HEK293T (cell line): ENCODE results near the gene CEP19.

Source experiments
- CTCF ChIA-PET: fragments of 350-600 bp; formaldehyde crosslinking; extraction: SDS; loops from one replicate; lab custom pipeline; 2021; ENCODE audit warnings: antibody characterized with exemption, inconsistent platforms; lab: Yijun Ruan, JAX
- POLR2A ChIA-PET: fragments of 350-600 bp; formaldehyde crosslinking; extraction: SDS; loops from one replicate; lab custom pipeline; 2020; ENCODE audit warnings: antibody characterized with exemption, inconsistent platforms; lab: Yijun Ruan, JAX
- DNase-seq: peaks from one replicate; pipeline ENCODE4 v3.0.0; 2012; ENCODE audit warnings: mixed read lengths; ENCODE audit errors: extremely low spot score
- ARNT ChIP-seq: fragments of 450-650 bp; IDR thresholded peaks from 2 replicates; pipeline ENCODE4 v1.6.1; 2017; ENCODE audit warnings: mild to moderate bottlenecking
- BHLHE40 ChIP-seq: fragments of 450-650 bp; IDR thresholded peaks from 2 replicates; pipeline ENCODE4 v1.6.1; 2016; ENCODE audit warnings: mild to moderate bottlenecking, moderate library complexity, borderline replicate concordance
- CTBP1 ChIP-seq: fragments of 450-650 bp; IDR thresholded peaks from 2 replicates; pipeline ENCODE4 v1.6.1; 2016; ENCODE audit warnings: borderline replicate concordance
- ELF4 ChIP-seq: fragments of 450-650 bp; IDR thresholded peaks from 2 replicates; pipeline ENCODE4 v1.6.1; 2017; ENCODE audit warnings: antibody characterized with exemption
- FOXA1 ChIP-seq: fragments of 450-650 bp; IDR thresholded peaks from 2 replicates; pipeline ENCODE4 v1.6.1; 2016; ENCODE audit warnings: mild to moderate bottlenecking
- FOXK2 ChIP-seq: fragments of 450-650 bp; IDR thresholded peaks from 2 replicates; pipeline ENCODE4 v1.6.1; 2016; ENCODE audit warnings: mild to moderate bottlenecking
- FOXM1 ChIP-seq: fragments of 450-650 bp; IDR thresholded peaks from 2 replicates; pipeline ENCODE4 v1.6.1; 2017; ENCODE audit warnings: mild to moderate bottlenecking, borderline replicate concordance
- HDGF ChIP-seq: fragments of 450-650 bp; IDR thresholded peaks from 2 replicates; pipeline ENCODE4 v1.6.1; 2017; ENCODE audit warnings: antibody characterized with exemption, borderline replicate concordance
- L3MBTL2 ChIP-seq: fragments of 450-650 bp; conservative IDR thresholded peaks from 2 replicates; pipeline ENCODE4 v1.6.1; 2016; ENCODE audit warnings: mild to moderate bottlenecking
- LEF1 ChIP-seq: fragments of 450-650 bp; IDR thresholded peaks from 2 replicates; pipeline ENCODE4 v1.6.1; 2017; ENCODE audit warnings: mild to moderate bottlenecking, borderline replicate concordance
- NFRKB ChIP-seq: fragments of 450-650 bp; IDR thresholded peaks from 2 replicates; pipeline ENCODE4 v1.6.1; 2016; ENCODE audit warnings: mild to moderate bottlenecking, moderate library complexity
- PKNOX1 ChIP-seq: fragments of 450-650 bp; IDR thresholded peaks from 2 replicates; pipeline ENCODE4 v1.6.1; 2016
- SP1 ChIP-seq: fragments of 450-650 bp; IDR thresholded peaks from 2 replicates; pipeline ENCODE4 v1.6.1; 2017
- SUZ12 ChIP-seq: fragments of 450-650 bp; IDR thresholded peaks from 2 replicates; pipeline ENCODE4 v1.6.1; 2016; ENCODE audit warnings: mild to moderate bottlenecking
- TARDBP ChIP-seq: fragments of 450-650 bp; IDR thresholded peaks from 2 replicates; pipeline ENCODE4 v1.6.1; 2016
- ZNF384 ChIP-seq: fragments of 450-650 bp; IDR thresholded peaks from 2 replicates; pipeline ENCODE4 v1.6.1; 2016

Gene CEP19

GRCh38 chr3:196684548-196685407, 27.3 kb downstream of the CEP19 start:
- TF ChIP-seq NFRKB (no peak), L3MBTL2 (no peak; the same call in 1 of the 2 replicates), TARDBP (no peak), ZNF384 (no peak)
- ChIA-PET POLR2A (no interaction called here), CTCF (interaction anchor here (0.7 to 1.9 kb wide), 3 partner anchors 11 to 79 kb away, joined by 3 to 6 read pairs (median 5); no protein-coding TSS in a partner anchor)
- peak; percentile 47 for DNase-seq

- TF ChIP-seq ELF4 = no peak
- TF ChIP-seq FOXA1 = no peak
- TF ChIP-seq NFRKB = no peak
- TF ChIP-seq SUZ12 = no peak
- CTCF ChIA-PET = interaction anchor here (1.0 kb wide), 1 partner anchor 88 kb away, joined by 3 read pairs; no protein-coding TSS in a partner anchor
- DNase-seq = no peak
- POLR2A ChIA-PET = no interaction called here
These were observed 34.1 kb downstream of the CEP19 start for GRCh38 chr3:196677931-196678330.

GRCh38 chr3:196677353-196677752, 34.7 kb downstream of the CEP19 start:
- ChIA-PET POLR2A (no interaction called here), CTCF (interaction anchor here (1.0 kb wide), 1 partner anchor 87 kb away, joined by 3 read pairs; no protein-coding TSS in a partner anchor)
- no peak for DNase-seq
- no peak for TF ChIP-seq TARDBP
- no peak for TF ChIP-seq PKNOX1
- no peak for TF ChIP-seq FOXA1
- no peak for TF ChIP-seq SP1
- no peak for TF ChIP-seq ZNF384
- TF ChIP-seq NFRKB = no peak
- no peak for TF ChIP-seq ARNT
- TF ChIP-seq LEF1 = no peak
- no peak for TF ChIP-seq HDGF
- no peak for TF ChIP-seq FOXK2

GRCh38 chr3:196673632-196674031, 38.4 kb downstream of the CEP19 start:
- CTCF ChIA-PET = interaction anchor here (1.0 kb wide), 1 partner anchor 11 kb away, joined by 3 read pairs; no protein-coding TSS in a partner anchor
- no peak for DNase-seq
- POLR2A ChIA-PET = no interaction called here
- TF ChIP-seq PKNOX1 = no peak

GRCh38 chr3:196670339-196670738, 41.7 kb downstream of the CEP19 start:
- DNase-seq = no peak
- POLR2A ChIA-PET = no interaction called here
- no peak for TF ChIP-seq LEF1
- TF ChIP-seq PKNOX1 = no peak
- TF ChIP-seq BHLHE40 = no peak
- no peak for TF ChIP-seq SUZ12
- TF ChIP-seq HDGF = no peak
- TF ChIP-seq FOXK2 = no peak
- TF ChIP-seq FOXM1 = no peak
- no peak for TF ChIP-seq ARNT
- TF ChIP-seq SP1 = no peak
- TF ChIP-seq NFRKB = no peak
- no peak for TF ChIP-seq ELF4
- no peak for TF ChIP-seq CTBP1
- CTCF ChIA-PET = no interaction called here

- no peak for TF ChIP-seq PKNOX1
- no peak for TF ChIP-seq L3MBTL2
- no peak for TF ChIP-seq TARDBP
- no peak for TF ChIP-seq ELF4
- no peak for TF ChIP-seq NFRKB
- TF ChIP-seq FOXA1 = no peak
- TF ChIP-seq ZNF384 = no peak
- no peak for TF ChIP-seq FOXM1
- TF ChIP-seq LEF1 = no peak
- TF ChIP-seq SUZ12 = no peak
- TF ChIP-seq BHLHE40 = no peak
- TF ChIP-seq ARNT = no peak
- TF ChIP-seq SP1 = no peak
- no peak for TF ChIP-seq FOXK2
- TF ChIP-seq CTBP1 = no peak
- TF ChIP-seq HDGF = no peak
- ChIA-PET CTCF (no interaction called here), POLR2A (no interaction called here)
- DNase-seq = no peak
These were observed 44.8 kb downstream of the CEP19 start for GRCh38 chr3:196667056-196667825.
